HCT116 (cell line): ENCODE data around the gene ARNT2. TPM values are rescaled to one million over a fixed set of nuclear protein-coding genes. Genes with fewer than 3 reads are reported as not detected.

Source experiments
- ATAC-seq: fragments of 200-7000 bp; cut with Tn5 transposase; 2 replicates; pipeline ENCODE4 v1.9.1; 2020; ENCODE audit warnings: mild to moderate bottlenecking, moderate library complexity
- BruUV-seq: library from RNA; stranded (reverse); fragments of 400-500 nt; replicated peaks from 2 replicates; lab custom pipeline; 2021; lab: Mats Ljungman, UMichigan
- CTCF ChIA-PET: fragments of 300-600 bp; sonication (Branson Sonifier 250); formaldehyde crosslinking; loops from one replicate; lab custom pipeline; 2021; ENCODE audit warnings: antibody characterized with exemption; lab: Charles Lee
- POLR2A ChIA-PET: fragments of 300-600, 350-600 bp; sonication (Branson Sonifier 250); formaldehyde crosslinking; loops from one replicate; lab custom pipeline; 2021; ENCODE audit warnings: antibody characterized with exemption; lab: Charles Lee
- RAD21 ChIA-PET, 2 experiments: fragments of 300-600 bp; sonication (Branson Sonifier 250); formaldehyde crosslinking; loops; one replicate each; lab custom pipeline; 2023; ENCODE audit warnings: low total read pairs in 2 of 2; ENCODE audit not compliant: uncharacterized antibody in 2 of 2, unreplicated experiment in 2 of 2, low non-redundant PET in 1 of 2; lab: Charles Lee
- DNase-seq: peaks from one replicate; pipeline ENCODE4 v3.0.0-alpha.2; 2010; ENCODE audit warnings: low read depth, low spot score
- H2AFZ ChIP-seq: fragments of 200-600 bp; shearing (Covaris generic), sonication (generic); 2 replicates; pipeline ENCODE4 v1.6.1; 2017; ENCODE audit warnings: low read depth, mixed run types, mixed read lengths, antibody characterized with exemption, low read length; ENCODE audit not compliant: poor library complexity, severe bottlenecking
- H3K27ac ChIP-seq: 2 replicates; pipeline ENCODE4 v1.5.1; 2012; ENCODE audit warnings: low read depth, low read length
- H3K27me3 ChIP-seq: fragments of 200-600 bp; sonication (generic); 2 replicates; pipeline ENCODE4 v1.6.1; 2016; ENCODE audit warnings: mixed run types, low read length, mixed read lengths; ENCODE audit not compliant: insufficient read depth
- H3K36me3 ChIP-seq, 2 experiments: fragments of 200-500 bp in 1 of 2; fragments of 200-600 bp in 1 of 2; sonication (Bioruptor generic) in 1 of 2; sonication (generic) in 1 of 2; 2 replicates each; pipeline versions ENCODE4 v1.5.1 to v1.6.1; 2014 to 2016; ENCODE audit warnings: low read length in 2 of 2, inconsistent platforms in 1 of 2, mixed read lengths in 1 of 2, mixed run types in 1 of 2; ENCODE audit not compliant: insufficient read depth in 2 of 2, control insufficient read depth in 1 of 2
- H3K4me1 ChIP-seq, 2 experiments: fragments of 200-600 bp in 1 of 2; sonication (generic) in 1 of 2; 2 replicates each; pipeline versions ENCODE4 v1.5.1 to v1.6.1; 2012 to 2017; ENCODE audit warnings: low read length in 2 of 2, inconsistent platforms in 1 of 2, mild to moderate bottlenecking in 1 of 2, mixed read lengths in 1 of 2, mixed run types in 1 of 2, moderate library complexity in 1 of 2; ENCODE audit not compliant: insufficient read depth in 2 of 2, control insufficient read depth in 1 of 2
- H3K4me2 ChIP-seq: fragments of 200-600 bp; sonication (generic); 2 replicates; pipeline ENCODE4 v1.6.1; 2017; ENCODE audit warnings: mixed run types, low read length, mixed read lengths
- H3K4me3 ChIP-seq, 2 experiments: fragments of 200-600 bp in 1 of 2; sonication (generic) in 1 of 2; replicated peaks in 1 of 2; 2 replicates each; pipeline ENCODE4 v1.5.1; 2011 to 2016; ENCODE audit warnings: low read length in 2 of 2, control low read depth in 1 of 2, low read depth in 1 of 2, mild to moderate bottlenecking in 1 of 2, mixed read lengths in 1 of 2, mixed run types in 1 of 2
- H3K79me2 ChIP-seq: fragments of 200-600 bp; sonication (generic); 2 replicates; pipeline ENCODE4 v1.6.1; 2017; ENCODE audit warnings: mild to moderate bottlenecking, mixed run types, low read length, moderate library complexity, mixed read lengths; ENCODE audit not compliant: insufficient read depth
- H3K9ac ChIP-seq: fragments of 200-600 bp; sonication (generic); 2 replicates; pipeline ENCODE4 v1.6.1; 2016; ENCODE audit warnings: low read length, mixed read lengths
- H3K9me2 ChIP-seq: fragments of 200-600 bp; sonication (generic), shearing (Covaris generic); 2 replicates; pipeline ENCODE4 v1.6.1; 2017; ENCODE audit warnings: mixed run types, mild to moderate bottlenecking, moderate library complexity; ENCODE audit not compliant: insufficient read depth
- H3K9me3 ChIP-seq, 2 experiments: fragments of 200-500 bp in 1 of 2; fragments of 200-600 bp in 1 of 2; sonication (Bioruptor generic) in 1 of 2; sonication (generic) in 1 of 2; 2 replicates each; pipeline ENCODE4 v1.6.1; 2014 to 2017; ENCODE audit warnings: low read length in 2 of 2, mixed read lengths in 2 of 2, inconsistent platforms in 1 of 2, low read depth in 1 of 2, mild to moderate bottlenecking in 1 of 2, mixed run types in 1 of 2, moderate library complexity in 1 of 2; ENCODE audit not compliant: control insufficient read depth in 1 of 2, insufficient read depth in 1 of 2
- H4K20me1 ChIP-seq: fragments of 200-600 bp; sonication (generic), shearing (Covaris generic); 2 replicates; pipeline ENCODE4 v1.6.1; 2017; ENCODE audit warnings: mixed run types, mild to moderate bottlenecking, moderate library complexity; ENCODE audit not compliant: insufficient read depth
- ATF3 ChIP-seq: IDR thresholded peaks from 2 replicates; pipeline ENCODE4 v1.6.1; 2012
- CBX3 ChIP-seq: IDR thresholded peaks from 2 replicates; pipeline ENCODE4 v1.6.1; 2012; ENCODE audit warnings: low read depth
- EGR1 ChIP-seq: IDR thresholded peaks from 2 replicates; pipeline ENCODE4 v1.6.1; 2012; ENCODE audit warnings: low read depth
- FOSL1 ChIP-seq: IDR thresholded peaks from 2 replicates; pipeline ENCODE4 v1.6.1; 2012; ENCODE audit warnings: low read depth
- JUND ChIP-seq: IDR thresholded peaks from 2 replicates; pipeline ENCODE4 v1.6.1; 2012
- POLR2A ChIP-seq: IDR thresholded peaks from 2 replicates; pipeline ENCODE4 v1.7.0; 2011; ENCODE audit warnings: borderline replicate concordance; ENCODE audit not compliant: insufficient read depth, insufficient read length; ENCODE audit errors: extremely low read depth
- RAD21 ChIP-seq: IDR thresholded peaks from 2 replicates; pipeline ENCODE4 v1.6.1; 2012; ENCODE audit warnings: low read depth, mild to moderate bottlenecking
- SIN3A ChIP-seq: IDR thresholded peaks from 2 replicates; pipeline ENCODE4 v1.6.1; 2012; ENCODE audit warnings: low read depth
- SP1 ChIP-seq: IDR thresholded peaks from 2 replicates; pipeline ENCODE4 v1.6.1; 2012; ENCODE audit warnings: low read depth
- SRF ChIP-seq: IDR thresholded peaks from 2 replicates; pipeline ENCODE4 v1.6.1; 2012; ENCODE audit warnings: low read depth
- YY1 ChIP-seq: IDR thresholded peaks from 2 replicates; pipeline ENCODE4 v1.6.1; 2011; ENCODE audit warnings: low read length, low read depth, moderate library complexity, mild to moderate bottlenecking; ENCODE audit not compliant: insufficient replicate concordance; ENCODE audit errors: extremely low read depth
- ZFX ChIP-seq: fragments of 450-650 bp; IDR thresholded peaks from 2 replicates; pipeline ENCODE4 v1.6.1; 2017
- ZNF274 ChIP-seq: fragments of 200-500 bp; sonication (Bioruptor generic); IDR thresholded peaks from 2 replicates; pipeline ENCODE4 v1.6.1; 2014; ENCODE audit warnings: mild to moderate bottlenecking, low read depth, low read length, inconsistent platforms
- intact Hi-C: fragments of 100-400 bp; cut with micrococcal nuclease; formaldehyde crosslinking; loops from 2 replicates; pipeline ENCODE4 v1.10.0; 2022
- total RNA-seq: library from RNA; stranded (reverse); gene quantifications from one replicate; pipeline ENCODE4 v1.2.1, GENCODE V29; 2021; ENCODE audit not compliant: unreplicated experiment
- TF ChIP-seq, protein P1 (sequence below), 3 experiments: fragments of 200-600 bp in 1 of 3; sonication (generic) in 1 of 3; IDR thresholded peaks in 2 of 3; conservative IDR thresholded peaks in 1 of 3; 2 replicates each; pipeline ENCODE4 v1.5.1; 2012 to 2017; ENCODE audit warnings: low read depth in 2 of 3, low read length in 2 of 3, antibody characterized with exemption in 1 of 3, borderline replicate concordance in 1 of 3, control low read depth in 1 of 3, mild to moderate bottlenecking in 1 of 3, mixed read lengths in 1 of 3, mixed run types in 1 of 3, moderate library complexity in 1 of 3; ENCODE audit not compliant: insufficient read depth in 1 of 3
- TF ChIP-seq, protein P2 (sequence below): IDR thresholded peaks from 2 replicates; pipeline ENCODE4 v1.6.1; 2012

Gene ARNT2
- total RNA-seq, 1 experiment from 2014 or later: 3.0 TPM

DNA sequence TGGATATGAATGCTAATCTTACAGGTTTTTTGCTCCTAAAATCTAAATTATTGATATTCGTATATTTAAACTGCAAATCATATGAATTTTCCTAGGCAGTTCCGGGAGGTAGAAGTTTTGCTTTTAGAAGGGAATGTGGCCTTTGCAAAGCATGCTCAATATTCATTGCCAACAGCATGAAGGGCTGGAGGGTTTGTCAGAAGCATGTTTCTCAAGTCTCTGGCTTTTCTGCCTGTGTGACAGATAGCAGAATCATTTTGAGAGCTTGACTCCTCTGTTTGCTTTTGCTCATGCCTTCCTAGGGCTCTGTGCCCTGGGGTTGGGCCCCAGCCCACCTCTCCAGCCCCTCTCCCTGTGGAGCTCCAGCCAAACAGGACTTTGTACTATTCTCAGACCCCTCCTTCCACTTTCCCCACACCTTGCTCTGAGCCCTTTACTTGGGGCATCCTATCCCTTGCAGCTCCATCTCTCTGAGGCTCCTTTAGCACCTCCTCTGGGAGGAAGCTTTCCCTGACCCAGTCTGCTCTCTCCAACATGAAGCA lies 91.3 kb downstream of the ARNT2 start:
- Histone ChIP-seq H3K9ac (no peak overlapping the region), H3K79me2 (no peaks in the 10 kb centered on the region), H3K4me2 (no peak overlapping the region), H3K4me1 (peaks cover 3 to 7% of the 10 kb centered on the region in 2 experiments; a peak in 2 of 4 replicates), H3K9me3 (no peaks in the 10 kb centered on the region), H4K20me1 (no peaks in the 10 kb centered on the region), H2AFZ (no peak overlapping the region), H3K4me3 (no peak overlapping the region), H3K27me3 (no peaks in the 10 kb centered on the region), H3K27ac (no peak overlapping the region), H3K9me2 (no peaks in the 10 kb centered on the region), H3K36me3 (no peaks in the 10 kb centered on the region)
- ChIA-PET CTCF (no interaction called here), POLR2A (no interaction called here), RAD21 (no interaction called here)
- ATAC-seq (no peak), DNase-seq (no peak)
- BruUV-seq: no TSS peak
- TF ChIP-seq JUND (no peak), ZFX (no peak), CBX3 (no peak), SRF (no peak), SIN3A (no peak), RAD21 (no peak), ZNF274 (no peak), YY1 (no peak), SP1 (no peak), ATF3 (no peak), POLR2A (no peak), FOSL1 (no peak), EGR1 (no peak)
- TF ChIP-seq, protein P1, sequence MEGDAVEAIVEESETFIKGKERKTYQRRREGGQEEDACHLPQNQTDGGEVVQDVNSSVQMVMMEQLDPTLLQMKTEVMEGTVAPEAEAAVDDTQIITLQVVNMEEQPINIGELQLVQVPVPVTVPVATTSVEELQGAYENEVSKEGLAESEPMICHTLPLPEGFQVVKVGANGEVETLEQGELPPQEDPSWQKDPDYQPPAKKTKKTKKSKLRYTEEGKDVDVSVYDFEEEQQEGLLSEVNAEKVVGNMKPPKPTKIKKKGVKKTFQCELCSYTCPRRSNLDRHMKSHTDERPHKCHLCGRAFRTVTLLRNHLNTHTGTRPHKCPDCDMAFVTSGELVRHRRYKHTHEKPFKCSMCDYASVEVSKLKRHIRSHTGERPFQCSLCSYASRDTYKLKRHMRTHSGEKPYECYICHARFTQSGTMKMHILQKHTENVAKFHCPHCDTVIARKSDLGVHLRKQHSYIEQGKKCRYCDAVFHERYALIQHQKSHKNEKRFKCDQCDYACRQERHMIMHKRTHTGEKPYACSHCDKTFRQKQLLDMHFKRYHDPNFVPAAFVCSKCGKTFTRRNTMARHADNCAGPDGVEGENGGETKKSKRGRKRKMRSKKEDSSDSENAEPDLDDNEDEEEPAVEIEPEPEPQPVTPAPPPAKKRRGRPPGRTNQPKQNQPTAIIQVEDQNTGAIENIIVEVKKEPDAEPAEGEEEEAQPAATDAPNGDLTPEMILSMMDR (IDR thresholded peaks at IDR 0.05 in 2 of 3, conservative IDR thresholded peaks at IDR 0.05 in 1 of 3; ENCODE audit: borderline replicate concordance in 1 of 3, insufficient read depth in 1 of 3, low read depth in 2 of 3, low read length in 2 of 3): no peak
- TF ChIP-seq, protein P2, sequence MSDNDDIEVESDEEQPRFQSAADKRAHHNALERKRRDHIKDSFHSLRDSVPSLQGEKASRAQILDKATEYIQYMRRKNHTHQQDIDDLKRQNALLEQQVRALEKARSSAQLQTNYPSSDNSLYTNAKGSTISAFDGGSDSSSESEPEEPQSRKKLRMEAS: no peak
- intact Hi-C loops: no loop called here
